K562 (cell line): ENCODE measurements around the gene NUDT21. TPM values are rescaled to one million over a fixed set of nuclear protein-coding genes. Genes with fewer than 3 reads are reported as not detected.

Experiments used
- ATAC-seq: fragments of 200-7000 bp; cut with Tn5 transposase; 3 replicates; pipeline ENCODE4 v1.9.1; 2020; ENCODE audit warnings: moderate library complexity
- BruUV-seq: library from RNA; stranded (reverse); fragments of 400-500 nt; replicated peaks from 2 replicates; lab custom pipeline; 2021; lab: Mats Ljungman, UMichigan
- CTCF ChIA-PET: fragments of 300-600 bp; formaldehyde crosslinking; extraction: SDS; loops from one replicate; lab custom pipeline; 2021; ENCODE audit warnings: low intra/inter-chr PET ratio; lab: Yijun Ruan, JAX
- POLR2A ChIA-PET: fragments of 300-600, 350-650 bp; sonication (Branson Sonifier 250); formaldehyde crosslinking; extraction: SDS; loops from one replicate; lab custom pipeline; 2021; ENCODE audit warnings: antibody characterized with exemption, inconsistent platforms; lab: Yijun Ruan, JAX
- DNase-seq, 4 experiments: peaks; one replicate each; pipeline versions ENCODE4 v3.0.0 to v3.0.0-alpha.2; 2011 to 2018; ENCODE audit warnings: low spot score in 3 of 4, mixed read lengths in 3 of 4; ENCODE audit errors: extremely low read depth in 1 of 4
- FAIRE-seq: peaks from 2 replicates; lab custom pipeline; 2011; peaks lifted over from hg19 to GRCh38; lab: Jason Lieb, UNC
- H2AFZ ChIP-seq: 2 replicates; pipeline ENCODE4 v1.6.0; 2011; ENCODE audit warnings: low read depth, low read length, control low read depth, inconsistent platforms
- H3K27ac ChIP-seq: fragments of 200-600 bp; 3 replicates; pipeline ENCODE4 v1.8.0; 2011; ENCODE audit warnings: low read depth, mild to moderate bottlenecking, control low read depth, inconsistent platforms, low read length, moderate library complexity, mixed read lengths; ENCODE audit errors: extremely low read depth
- H3K27me3 ChIP-seq, 2 experiments: fragments of 300-600 bp in 1 of 2; 2 replicates in 1 of 2; 3 replicates in 1 of 2; pipeline versions ENCODE4 v1.6.0 to v1.8.0; 2011; ENCODE audit warnings: inconsistent platforms in 2 of 2, low read length in 2 of 2, mild to moderate bottlenecking in 1 of 2, mixed read lengths in 1 of 2, moderate library complexity in 1 of 2; ENCODE audit not compliant: control insufficient read depth in 2 of 2, insufficient read depth in 2 of 2
- H3K36me3 ChIP-seq: fragments of 300-600 bp; 3 replicates; pipeline ENCODE4 v1.8.0; 2011; ENCODE audit warnings: mild to moderate bottlenecking, low read length, inconsistent platforms; ENCODE audit not compliant: control insufficient read depth, insufficient read depth
- H3K4me1 ChIP-seq, 2 experiments: fragments of 200-600 bp in 1 of 2; replicated peaks in 1 of 2; 2 replicates in 1 of 2; 3 replicates in 1 of 2; pipeline versions ENCODE4 v1.5.1 to v1.8.0; 2011; ENCODE audit warnings: inconsistent platforms in 2 of 2, low read length in 2 of 2, mild to moderate bottlenecking in 1 of 2, mixed read lengths in 1 of 2, moderate library complexity in 1 of 2; ENCODE audit not compliant: control insufficient read depth in 2 of 2, insufficient read depth in 2 of 2
- H3K4me2 ChIP-seq: 2 replicates; pipeline ENCODE4 v1.6.1; 2011; ENCODE audit warnings: low read length, control low read depth, inconsistent platforms, mixed read lengths; ENCODE audit not compliant: insufficient read depth
- H3K4me3 ChIP-seq: fragments of 200-600 bp; sonication (generic), shearing (Covaris generic); 2 replicates; pipeline ENCODE4 v1.5.1; 2016; ENCODE audit warnings: control low read depth, inconsistent platforms
- H3K79me2 ChIP-seq: fragments of 200-600 bp; 3 replicates; pipeline ENCODE4 v1.8.0; 2011; ENCODE audit warnings: low read length, inconsistent platforms; ENCODE audit not compliant: control insufficient read depth, insufficient read depth
- H3K9ac ChIP-seq, 2 experiments: 2 replicates each; pipeline versions ENCODE4 v1.6.0 to v1.6.1; 2011; ENCODE audit warnings: low read depth in 2 of 2, low read length in 2 of 2, control low read depth in 1 of 2, inconsistent platforms in 1 of 2, mild to moderate bottlenecking in 1 of 2, mixed read lengths in 1 of 2; ENCODE audit not compliant: insufficient read depth in 1 of 2
- H3K9me1 ChIP-seq: one replicate; pipeline ENCODE4 v1.6.0; 2011; ENCODE audit warnings: inconsistent platforms, mild to moderate bottlenecking, low read length, moderate library complexity; ENCODE audit not compliant: control insufficient read depth, insufficient read depth
- H3K9me3 ChIP-seq: replicated peaks from 2 replicates; pipeline ENCODE4 v1.5.1; 2011; ENCODE audit warnings: low read depth, low read length, inconsistent platforms; ENCODE audit not compliant: control insufficient read depth, insufficient read depth
- H4K20me1 ChIP-seq: replicated peaks from 2 replicates; pipeline ENCODE4 v1.6.1; 2011; ENCODE audit warnings: low read length, inconsistent platforms, mixed read lengths; ENCODE audit not compliant: control insufficient read depth, insufficient read depth
- DMBX1 ChIP-seq: fragments of 250-450 bp; sonication (Bioruptor Pico); IDR thresholded peaks from 2 replicates; pipeline ENCODE4 v1.8.0; 2022; ENCODE audit warnings: inconsistent platforms, mild to moderate bottlenecking, moderate library complexity, borderline replicate concordance
- ELF4 ChIP-seq: fragments of 450-650 bp; formaldehyde crosslinking; IDR thresholded peaks from 2 replicates; pipeline ENCODE4 v1.4.0; 2022; ENCODE audit warnings: missing genetic modification characterization
- EP300 ChIP-seq: IDR thresholded peaks from 2 replicates; pipeline ENCODE4 v1.6.1; 2012; ENCODE audit warnings: low read length, improper control_type of control experiment
- ESRRA ChIP-seq: fragments of 450-650 bp; IDR thresholded peaks from 2 replicates; pipeline ENCODE4 v1.6.1; 2014; ENCODE audit warnings: low read depth, mild to moderate bottlenecking, moderate library complexity, borderline replicate concordance
- HLTF ChIP-seq: fragments of 450-650 bp; IDR thresholded peaks from 2 replicates; pipeline ENCODE4 v1.6.1; 2016
- HMGXB4 ChIP-seq: sonication (generic); formaldehyde crosslinking; IDR thresholded peaks from 2 replicates; pipeline ENCODE4 v1.8.1; 2023; ENCODE audit warnings: mild to moderate bottlenecking, missing genetic modification reagents
- MAZ ChIP-seq, 2 experiments: fragments of 450-650 bp in 1 of 2; sonication (generic) in 1 of 2; formaldehyde crosslinking; IDR thresholded peaks in 1 of 2; conservative IDR thresholded peaks in 1 of 2; 2 replicates each; pipeline versions ENCODE4 v1.4.0 to v1.5.0; 2020; ENCODE audit warnings: mild to moderate bottlenecking in 1 of 2, missing genetic modification reagents in 1 of 2
- MCM5 ChIP-seq: fragments of 450-650 bp; IDR thresholded peaks from 2 replicates; pipeline ENCODE4 v1.6.1; 2016; ENCODE audit warnings: low read depth
- MTF1 ChIP-seq: fragments of 250-450 bp; sonication (Bioruptor Pico); IDR thresholded peaks from 2 replicates; pipeline ENCODE4 v1.9.0; 2021; ENCODE audit warnings: moderate library complexity, mild to moderate bottlenecking, inconsistent platforms, borderline replicate concordance
- POU5F1 ChIP-seq: fragments of 150-350 bp; IDR thresholded peaks from 2 replicates; pipeline ENCODE4 v1.6.1; 2014; ENCODE audit warnings: borderline replicate concordance, low read length, low read depth, mild to moderate bottlenecking; ENCODE audit not compliant: partially characterized antibody
- RCOR1 ChIP-seq, 2 experiments: IDR thresholded peaks; 2 replicates each; pipeline ENCODE4 v1.6.1; 2012; ENCODE audit warnings: low read depth in 2 of 2, low read length in 2 of 2, borderline replicate concordance in 1 of 2, improper control_type of control experiment in 1 of 2
- TAF1 ChIP-seq: IDR thresholded peaks from 2 replicates; pipeline ENCODE4 v1.6.1; 2011; ENCODE audit warnings: mild to moderate bottlenecking, low read length, moderate library complexity; ENCODE audit not compliant: insufficient read depth, control insufficient read depth, severe bottlenecking; ENCODE audit errors: extremely low read depth
- ZBTB1 ChIP-seq: sonication (generic); formaldehyde crosslinking; IDR thresholded peaks from 2 replicates; pipeline ENCODE4 v1.8.1; 2023; ENCODE audit warnings: missing genetic modification reagents, low read depth, mild to moderate bottlenecking, borderline replicate concordance
- ZKSCAN8 ChIP-seq: fragments of 200-800 bp; sonication (Bioruptor generic); IDR thresholded peaks from 2 replicates; pipeline ENCODE4 v1.6.1; 2016; ENCODE audit warnings: missing genetic modification characterization, missing compliant biosample characterization
- ZNF140 ChIP-seq: fragments of 250-450 bp; sonication (Bioruptor Pico); IDR thresholded peaks from 2 replicates; pipeline ENCODE4 v1.8.0; 2021; ENCODE audit warnings: moderate library complexity, mild to moderate bottlenecking, inconsistent platforms
- ZNF436 ChIP-seq: fragments of 250-450, 450-650 bp; sonication (Bioruptor Pico); formaldehyde crosslinking; IDR thresholded peaks from 2 replicates; pipeline ENCODE4 v1.7.0; 2020; ENCODE audit warnings: mild to moderate bottlenecking
- WGBS: fragments of 100-300 bp; shearing (Covaris generic); methylation state at CpG from one replicate; pipeline ENCODE4 v1.1.6; 2016; ENCODE audit warnings: low coverage, mixed read lengths; ENCODE audit not compliant: insufficient coverage; ENCODE audit errors: missing lambda C conversion rate; 5-methylcytosine and 5-hydroxymethylcytosine counted together
- in situ Hi-C: fragments of 300-500 bp; cut with MboI; formaldehyde crosslinking; loops from 4 replicates; pipeline ENCODE4 v1.15.0; 2018; ENCODE audit warnings: inconsistent platforms, mixed read lengths
- intact Hi-C: fragments of 100-400 bp; cut with micrococcal nuclease; formaldehyde crosslinking; loops from 2 replicates; pipeline ENCODE4 v1.14.2; 2022
- polyA plus RNA-seq, 8 experiments: library from polyadenylated mRNA; depleted of rRNA in 4 of 8; stranded (reverse) in 5 of 8; unstranded in 3 of 8; fragments of >200 nt; fragmentation: Nextera tagmentation in 2 of 8; fragmentation: Illumina TruSeq in 1 of 8; extraction: Ambion mirVana in 2 of 8; extraction: Trizol in 1 of 8; gene quantifications; 2 replicates each; pipeline versions ENCODE4 v1.2.1 to v1.2.3, GENCODE V29; 2011 to 2014; ENCODE audit warnings: inconsistent platforms in 1 of 8, missing spikeins in 1 of 8
- total RNA-seq, 7 experiments: library from RNA; depleted of rRNA in 6 of 7; stranded (reverse); fragments of >200 nt in 6 of 7; fragmentation: Illumina TruSeq in 2 of 7; extraction: Trizol in 2 of 7; gene quantifications; 2 replicates each; pipeline versions ENCODE4 v1.2.1 to v1.2.3, GENCODE V29; 2011 to 2021; ENCODE audit warnings: low replicate concordance in 1 of 7
- TF ChIP-seq, protein P1 (sequence below): sonication (generic); formaldehyde crosslinking; IDR thresholded peaks from 2 replicates; pipeline ENCODE4 v1.8.0; 2023; ENCODE audit warnings: mild to moderate bottlenecking, missing genetic modification reagents

Gene NUDT21
- total and polyA plus RNA-seq, 9 of the 15 experiments (the other 6 are each of a cell fraction or from before 2014, with no cell fraction given), result 62.4 to 218 (median 121) TPM

DNA sequence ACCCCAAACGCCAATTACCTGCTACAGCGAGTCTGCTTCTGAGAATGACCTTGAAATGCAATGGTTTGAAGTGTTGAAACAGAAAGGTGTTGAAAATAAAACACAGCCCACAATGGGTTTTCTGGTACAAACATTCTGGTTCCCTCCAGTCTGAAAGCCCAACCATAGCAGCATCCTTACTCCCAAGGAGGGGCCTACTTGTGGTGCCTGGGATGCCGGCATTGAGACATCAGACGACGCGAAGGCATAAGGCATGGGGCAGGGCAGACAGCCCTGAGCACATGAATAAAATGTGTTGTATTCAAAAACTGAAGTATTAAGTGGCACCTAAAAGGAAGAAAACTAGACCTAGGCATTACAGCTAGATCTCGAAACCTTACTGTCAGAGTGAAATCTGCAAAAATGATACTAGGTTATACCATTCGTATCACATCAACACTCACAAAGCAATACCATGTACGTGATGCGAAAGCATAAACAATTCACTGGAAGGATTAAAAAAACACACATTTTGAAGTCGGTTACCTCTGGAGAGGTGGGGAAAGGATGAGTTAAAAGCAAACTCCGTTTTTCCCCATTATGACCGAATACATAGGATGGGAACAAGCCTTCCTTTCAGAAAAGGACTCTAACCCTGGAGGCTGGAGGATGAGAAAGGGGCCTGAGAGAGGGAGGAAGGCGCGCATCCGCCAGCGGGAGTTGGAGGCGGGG, 702 bp downstream of the NUDT21 start:
- under 1% methylated on average over 18 of the region's 18 CpGs for WGBS
- H3K27me3 ChIP-seq, result no peaks in the 10 kb centered on the region
- ChIA-PET CTCF (no interaction called here), POLR2A (interaction anchor here (0.6 to 2.9 kb wide), 12 partner anchors 10 to 155 kb away, joined by 3 to 17 read pairs (median 4); no protein-coding TSS in a partner anchor)
- H4K20me1 ChIP-seq, result peaks cover 18% of the 10 kb centered on the region
- peak overlapping the region; percentile 93 to 98 for H3K9ac ChIP-seq
- peak; percentile 26 for FAIRE-seq
- H3K4me3 ChIP-seq, result peak overlapping the region; percentile 89
- H3K4me1 ChIP-seq, result peaks cover 0 to 16% of the 10 kb centered on the region in 2 experiments; a peak in 4 of 5 replicates
- H3K9me3 ChIP-seq, result no peaks in the 10 kb centered on the region
- in situ Hi-C loops, result no loop called here
- intact Hi-C loops, result no loop called here
- H3K9me1 ChIP-seq, result no peaks in the 10 kb centered on the region
- H3K79me2 ChIP-seq, result peaks cover 83% of the 10 kb centered on the region
- peak in 3 of 4 experiments; percentile 28 to 38 (median 32) for DNase-seq
- peak overlapping the region; percentile 84 for H2AFZ ChIP-seq
- BruUV-seq, result TSS peak; percentile 42
- H3K36me3 ChIP-seq, result peaks cover 55% of the 10 kb centered on the region
- ATAC-seq, result peak; percentile 57
- peak overlapping the region; percentile 88 for H3K27ac ChIP-seq
- H3K4me2 ChIP-seq, result peak overlapping the region; percentile 95
- no peak for TF ChIP-seq HMGXB4 (CRISPR knock-in tag)
- TF ChIP-seq RCOR1 (IDR thresholded peaks at IDR 0.05; ENCODE audit: borderline replicate concordance in 1 of 2, low read depth in 2 of 2, low read length in 2 of 2), result peak in 1 of 2 experiments; percentile 43; a peak in 1 of 4 replicates
- TF ChIP-seq ZNF140 (CRISPR knock-in tag), result no peak
- no peak for TF ChIP-seq EP300
- no peak for TF ChIP-seq ELF4 (CRISPR knock-in tag)
- no peak for TF ChIP-seq MTF1 (CRISPR knock-in tag)
- no peak for TF ChIP-seq POU5F1
- TF ChIP-seq MAZ (CRISPR knock-in tag; conservative IDR thresholded peaks at IDR 0.05 in 1 of 2, IDR thresholded peaks at IDR 0.05 in 1 of 2), result no peak
- no peak for TF ChIP-seq TAF1
- TF ChIP-seq ZBTB1, result no peak
- TF ChIP-seq HLTF, result no peak
- TF ChIP-seq ZNF436 (CRISPR knock-in tag), result no peak
- TF ChIP-seq MCM5, result no peak
- no peak for TF ChIP-seq DMBX1 (CRISPR knock-in tag)
- TF ChIP-seq, protein P1, sequence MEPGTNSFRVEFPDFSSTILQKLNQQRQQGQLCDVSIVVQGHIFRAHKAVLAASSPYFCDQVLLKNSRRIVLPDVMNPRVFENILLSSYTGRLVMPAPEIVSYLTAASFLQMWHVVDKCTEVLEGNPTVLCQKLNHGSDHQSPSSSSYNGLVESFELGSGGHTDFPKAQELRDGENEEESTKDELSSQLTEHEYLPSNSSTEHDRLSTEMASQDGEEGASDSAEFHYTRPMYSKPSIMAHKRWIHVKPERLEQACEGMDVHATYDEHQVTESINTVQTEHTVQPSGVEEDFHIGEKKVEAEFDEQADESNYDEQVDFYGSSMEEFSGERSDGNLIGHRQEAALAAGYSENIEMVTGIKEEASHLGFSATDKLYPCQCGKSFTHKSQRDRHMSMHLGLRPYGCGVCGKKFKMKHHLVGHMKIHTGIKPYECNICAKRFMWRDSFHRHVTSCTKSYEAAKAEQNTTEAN, result no peak
- TF ChIP-seq ZKSCAN8 (CRISPR knock-in tag), result no peak
- TF ChIP-seq ESRRA, result 0 out of 2 replicates have a peak, but pooled peaks have one; percentile 44
